Activated T-cell treated with anti-CD3 and anti-CD28 coated beads, Interleukin-2, amount 50 U/mL, for 24 hours (primary cell): ENCODE data around the gene SNX6.
"Not testable (repeated sequence)": the region's sequence is repeated elsewhere in the genome, so short reads cannot be mapped to it uniquely, and the experiment has no call there.

Experiments
- DNase-seq: peaks from one replicate; pipeline ENCODE4 v3.0.0-alpha.2; 2020
- H3K27ac Mint-ChIP-seq: 2 replicates; pipeline ENCODE4 v1.8.0; 2020; ENCODE audit warnings: mild to moderate bottlenecking, mixed read lengths
- H3K27me3 Mint-ChIP-seq: 2 replicates; pipeline ENCODE4 v1.8.0; 2020; ENCODE audit warnings: mixed read lengths
- H3K36me3 Mint-ChIP-seq: 2 replicates; pipeline ENCODE4 v1.8.0; 2020; ENCODE audit warnings: low read depth, mixed read lengths
- H3K4me1 Mint-ChIP-seq: 2 replicates; pipeline ENCODE4 v1.8.0; 2020; ENCODE audit warnings: low read depth, mixed read lengths
- H3K4me3 Mint-ChIP-seq: 2 replicates; pipeline ENCODE4 v1.8.0; 2020; ENCODE audit warnings: mild to moderate bottlenecking, moderate library complexity, mixed read lengths
- H3K9me3 Mint-ChIP-seq: 2 replicates; pipeline ENCODE4 v1.8.0; 2020; ENCODE audit warnings: mixed read lengths

SNX6 gene

GRCh38 chr14:34629657-34630529, at the start of gene SNX6:
Gene SNX6 (minus strand): TSS chr14:34630148. CDS start chr14:34630116, 32 bp downstream.
- peak within 1 kb of the TSS; percentile 94 for H3K27ac Mint-ChIP-seq
- H3K4me3 Mint-ChIP-seq: peak within 1 kb of the TSS; percentile 90
- peak; percentile 89 for DNase-seq
- H3K27me3 Mint-ChIP-seq: no peaks in the 10 kb centered on the region
- peaks cover 38% of the 10 kb centered on the region for H3K36me3 Mint-ChIP-seq
- peaks cover 28% of the 10 kb centered on the region for H3K4me1 Mint-ChIP-seq
- H3K9me3 Mint-ChIP-seq: no peaks in the 10 kb centered on the region

GRCh38 chr14:34678735-34679134, 48.8 kb upstream of the SNX6 start:
- Mint-ChIP-seq H3K36me3 (no peaks in the 10 kb centered on the region), H3K27me3 (no peaks in the 10 kb centered on the region), H3K4me3 (no peak overlapping the region), H3K4me1 (peaks cover 9% of the 10 kb centered on the region), H3K9me3 (no peaks in the 10 kb centered on the region), H3K27ac (no peak overlapping the region)
- DNase-seq: no peak

DNA sequence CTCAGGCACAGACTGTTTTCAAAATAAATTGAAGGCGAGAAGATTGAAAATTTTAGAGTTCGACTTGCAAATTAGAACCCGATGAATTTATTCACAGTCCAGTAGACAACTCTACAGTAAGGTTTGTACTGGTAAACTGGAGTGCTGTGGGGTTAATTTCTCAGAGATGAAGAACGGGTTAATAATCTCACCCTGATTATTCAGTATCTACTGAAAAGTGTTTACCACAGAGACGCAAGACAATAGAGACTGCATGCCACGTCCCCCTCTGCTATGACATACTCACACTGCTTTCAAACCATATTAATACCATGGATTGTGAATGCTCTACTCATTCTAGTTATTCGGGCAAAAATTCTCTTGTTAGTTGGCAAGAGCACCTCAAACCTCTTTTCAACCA, 48.4 kb upstream of the SNX6 start:
- no peak overlapping the region for H3K27ac Mint-ChIP-seq
- H3K27me3 Mint-ChIP-seq: no peaks in the 10 kb centered on the region
- no peaks in the 10 kb centered on the region for H3K36me3 Mint-ChIP-seq
- peaks cover 9% of the 10 kb centered on the region for H3K4me1 Mint-ChIP-seq
- no peaks in the 10 kb centered on the region for H3K9me3 Mint-ChIP-seq
- no peak for DNase-seq
- H3K4me3 Mint-ChIP-seq: no peak overlapping the region

DNA sequence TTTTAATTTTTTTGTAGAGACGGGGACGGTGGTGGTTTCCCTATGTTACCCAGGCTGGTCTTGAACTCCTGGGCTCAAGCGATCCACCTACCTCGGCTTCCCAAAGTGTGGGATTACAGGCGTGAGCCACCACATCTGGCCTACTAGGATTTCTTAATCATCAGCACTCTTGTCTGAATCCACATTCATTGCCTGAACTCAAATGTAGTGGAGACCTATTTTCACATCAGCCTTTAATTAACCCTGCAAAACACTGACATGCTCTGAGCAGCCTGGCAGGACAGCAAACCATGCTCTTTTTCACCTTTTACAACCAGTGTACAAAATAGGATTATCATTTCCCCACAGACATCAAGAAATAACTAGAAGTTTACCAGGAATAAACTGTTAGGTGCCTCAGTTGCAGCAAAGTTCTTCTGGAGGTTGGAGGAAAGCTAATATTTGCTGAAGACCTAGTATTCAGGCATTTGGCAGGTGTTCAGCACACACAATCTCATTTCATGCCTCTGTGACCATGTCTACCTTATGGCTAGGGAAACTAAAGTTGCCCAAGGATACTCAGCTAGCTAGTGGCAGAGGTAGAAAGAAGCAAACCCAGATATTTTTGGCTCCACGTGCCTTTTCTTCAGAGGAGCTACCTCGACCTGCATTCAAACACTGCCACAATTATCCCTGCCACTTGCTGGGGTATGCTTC, 46.7 kb upstream of the SNX6 start:
- H3K4me1 Mint-ChIP-seq: peaks cover 2% of the 10 kb centered on the region
- no peak overlapping the region for H3K4me3 Mint-ChIP-seq
- no peaks in the 10 kb centered on the region for H3K9me3 Mint-ChIP-seq
- no peaks in the 10 kb centered on the region for H3K27me3 Mint-ChIP-seq
- no peak overlapping the region for H3K27ac Mint-ChIP-seq
- no peak for DNase-seq
- no peaks in the 10 kb centered on the region for H3K36me3 Mint-ChIP-seq

GRCh38 chr14:34673702-34674101, 43.8 kb upstream of the SNX6 start:
- DNase-seq: no peak
- H3K27ac Mint-ChIP-seq: no peak overlapping the region
- no peak overlapping the region for H3K4me3 Mint-ChIP-seq
- H3K36me3 Mint-ChIP-seq: no peaks in the 10 kb centered on the region
- H3K4me1 Mint-ChIP-seq: peaks cover 2% of the 10 kb centered on the region
- no peaks in the 10 kb centered on the region for H3K9me3 Mint-ChIP-seq
- no peaks in the 10 kb centered on the region for H3K27me3 Mint-ChIP-seq

- Mint-ChIP-seq H3K4me3 (no peak overlapping the region), H3K36me3 (no peaks in the 10 kb centered on the region), H3K9me3 (no peaks in the 10 kb centered on the region), H3K27me3 (no peaks in the 10 kb centered on the region), H3K27ac (no peak overlapping the region), H3K4me1 (peaks cover 3% of the 10 kb centered on the region)
- no peak for DNase-seq
These were observed 41.8 kb upstream of the SNX6 start for GRCh38 chr14:34671716-34672115.

- no peaks in the 10 kb centered on the region for H3K9me3 Mint-ChIP-seq
- H3K4me1 Mint-ChIP-seq: peaks cover 14% of the 10 kb centered on the region
- no peak for DNase-seq
- no peak overlapping the region for H3K27ac Mint-ChIP-seq
- no peak overlapping the region for H3K4me3 Mint-ChIP-seq
- no peaks in the 10 kb centered on the region for H3K27me3 Mint-ChIP-seq
- no peaks in the 10 kb centered on the region for H3K36me3 Mint-ChIP-seq
These were observed 38.2 kb upstream of the SNX6 start for GRCh38 chr14:34668111-34668510.

GRCh38 chr14:34667007-34667406, 37.1 kb upstream of the SNX6 start:
- no peaks in the 10 kb centered on the region for H3K36me3 Mint-ChIP-seq
- no peak overlapping the region for H3K27ac Mint-ChIP-seq
- no peak overlapping the region for H3K4me3 Mint-ChIP-seq
- H3K4me1 Mint-ChIP-seq: peaks cover 14% of the 10 kb centered on the region
- no peak for DNase-seq
- H3K27me3 Mint-ChIP-seq: no peaks in the 10 kb centered on the region
- no peaks in the 10 kb centered on the region for H3K9me3 Mint-ChIP-seq

DNA sequence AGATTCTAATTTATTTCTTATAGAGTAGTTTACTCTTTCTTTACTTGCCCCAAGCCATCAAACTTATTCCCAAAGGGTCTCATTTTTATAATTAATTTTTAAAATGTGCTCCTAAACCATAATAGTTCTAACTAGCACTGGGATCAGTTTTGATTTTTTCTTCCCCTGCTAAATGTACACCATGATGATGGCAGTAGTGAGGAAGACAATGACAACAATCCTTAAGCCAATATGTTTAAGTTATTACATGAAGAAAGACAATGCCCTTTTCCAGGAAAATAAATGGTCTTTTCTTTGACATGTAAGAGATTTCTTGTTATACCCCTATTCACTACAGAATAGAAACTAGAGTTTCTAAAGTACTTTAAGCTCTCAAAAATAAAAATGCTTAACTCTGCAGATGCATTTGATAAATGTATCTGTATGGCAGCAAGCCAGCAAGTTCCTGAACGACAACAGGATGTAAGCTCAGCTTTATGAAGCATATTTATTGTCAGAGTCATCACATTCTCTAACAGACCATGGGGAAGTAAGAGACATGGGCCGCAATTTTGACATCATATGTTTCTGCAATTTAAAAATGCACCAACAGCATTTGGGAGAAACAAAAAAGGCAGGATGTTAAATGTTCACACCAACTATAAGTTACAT, 36.0 kb upstream of the SNX6 start:
- Mint-ChIP-seq H3K4me1 (peaks cover 14% of the 10 kb centered on the region), H3K4me3 (no peak overlapping the region), H3K27me3 (no peaks in the 10 kb centered on the region), H3K36me3 (no peaks in the 10 kb centered on the region), H3K27ac (peak overlapping the region; percentile 46), H3K9me3 (no peaks in the 10 kb centered on the region)
- no peak for DNase-seq

DNA sequence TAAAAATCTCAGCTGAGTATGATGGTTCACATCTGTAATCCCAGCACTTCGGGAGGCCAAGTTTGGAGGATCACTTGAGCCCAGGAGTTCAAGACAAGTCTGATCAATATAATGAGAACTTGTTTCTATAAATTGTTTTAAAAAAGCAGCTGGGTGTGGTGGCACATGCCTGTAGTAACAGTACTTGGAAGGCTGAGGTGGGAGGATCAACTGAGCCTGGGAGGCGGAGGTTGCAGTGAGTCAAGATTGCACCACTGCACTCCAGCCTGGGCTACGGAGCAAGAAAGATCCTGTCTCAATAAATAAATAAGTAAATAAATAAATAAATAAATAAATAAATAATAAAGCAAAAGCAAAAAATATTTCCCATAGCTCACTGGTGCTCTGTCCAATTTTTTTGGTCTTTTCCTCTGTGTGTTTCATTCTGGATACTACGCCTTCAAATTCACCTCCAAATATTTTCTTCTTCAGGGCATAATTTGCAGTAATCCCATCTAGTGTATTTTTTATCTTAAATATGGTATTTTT, 32.7 kb upstream of the SNX6 start:
- no peaks in the 10 kb centered on the region for H3K27me3 Mint-ChIP-seq
- H3K4me1 Mint-ChIP-seq: peaks cover 14% of the 10 kb centered on the region
- no peaks in the 10 kb centered on the region for H3K36me3 Mint-ChIP-seq
- no peak overlapping the region for H3K27ac Mint-ChIP-seq
- no peak overlapping the region for H3K4me3 Mint-ChIP-seq
- H3K9me3 Mint-ChIP-seq: no peaks in the 10 kb centered on the region
- no peak for DNase-seq

DNA sequence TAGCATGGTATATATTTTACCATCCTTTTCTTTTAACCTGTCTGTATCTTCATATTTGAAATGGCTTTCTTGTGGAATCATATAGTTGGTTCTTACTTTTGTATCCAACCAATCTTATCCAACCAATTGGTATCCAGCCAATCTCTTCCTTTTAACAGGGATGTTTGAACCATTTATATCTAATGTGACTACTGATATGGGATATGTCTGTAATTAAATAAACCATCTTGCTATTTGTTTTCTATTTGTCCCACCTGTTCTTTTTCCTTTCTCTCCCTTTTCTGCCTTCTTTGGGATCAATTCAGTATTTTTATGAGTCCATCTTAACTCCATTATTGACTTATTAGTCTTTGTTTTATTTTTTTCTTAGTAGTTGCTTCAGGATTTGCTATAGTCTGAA, 30.8 kb upstream of the SNX6 start:
- H3K4me1 Mint-ChIP-seq: peaks cover 4% of the 10 kb centered on the region
- no peaks in the 10 kb centered on the region for H3K9me3 Mint-ChIP-seq
- no peak overlapping the region for H3K4me3 Mint-ChIP-seq
- H3K36me3 Mint-ChIP-seq: no peaks in the 10 kb centered on the region
- DNase-seq: no peak
- H3K27ac Mint-ChIP-seq: no peak overlapping the region
- no peaks in the 10 kb centered on the region for H3K27me3 Mint-ChIP-seq

DNA sequence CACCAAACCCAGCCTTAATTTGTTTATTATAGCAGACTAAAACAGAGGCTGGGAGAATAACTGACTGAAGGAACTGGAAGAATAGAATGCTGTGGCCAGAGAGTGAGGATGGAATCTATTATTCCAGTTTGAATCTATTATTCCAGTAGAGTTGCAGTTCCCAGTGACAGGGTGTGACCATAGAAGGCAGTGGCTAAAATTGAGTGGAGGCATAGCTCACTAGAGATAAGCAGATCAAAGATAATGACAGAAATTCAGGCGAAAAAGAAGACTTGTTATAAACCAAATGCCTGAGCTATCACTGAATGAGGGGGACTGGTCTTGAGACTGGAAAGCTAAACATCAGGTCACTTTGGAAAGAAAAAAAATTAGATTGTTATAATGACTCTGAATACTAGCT, 26.0 kb upstream of the SNX6 start:
- no peaks in the 10 kb centered on the region for H3K9me3 Mint-ChIP-seq
- DNase-seq: no peak
- no peaks in the 10 kb centered on the region for H3K36me3 Mint-ChIP-seq
- no peaks in the 10 kb centered on the region for H3K4me1 Mint-ChIP-seq
- no peaks in the 10 kb centered on the region for H3K27me3 Mint-ChIP-seq
- no peak overlapping the region for H3K27ac Mint-ChIP-seq
- H3K4me3 Mint-ChIP-seq: no peak overlapping the region

- not testable (repeated sequence) for H3K4me3 Mint-ChIP-seq, DNase-seq, H3K36me3 Mint-ChIP-seq, H3K4me1 Mint-ChIP-seq, H3K27me3 Mint-ChIP-seq, H3K27ac Mint-ChIP-seq, H3K9me3 Mint-ChIP-seq
These were observed 23.1 kb upstream of the SNX6 start for GRCh38 chr14:34653073-34653472.

DNA sequence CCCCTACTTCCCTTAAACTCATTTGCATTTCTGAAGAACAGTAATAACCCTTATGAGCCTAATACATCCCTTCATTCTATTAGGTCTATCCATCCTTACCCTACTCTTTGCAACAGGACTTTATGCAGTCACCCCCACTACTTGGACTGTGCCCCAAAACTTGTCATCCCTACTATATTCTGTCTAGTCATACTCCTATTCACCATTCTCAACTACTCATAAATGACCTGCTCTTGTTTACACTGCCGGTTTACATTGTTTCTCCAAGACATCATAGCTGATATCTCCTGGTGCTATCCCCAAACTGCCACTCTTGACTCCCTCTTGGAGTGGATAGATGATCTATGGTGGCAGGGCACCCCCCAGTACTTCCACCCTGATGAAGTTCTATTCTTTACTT, 22.4 kb upstream of the SNX6 start:
- not testable (repeated sequence) for H3K4me3 Mint-ChIP-seq, H3K27me3 Mint-ChIP-seq, H3K4me1 Mint-ChIP-seq, DNase-seq, H3K27ac Mint-ChIP-seq, H3K36me3 Mint-ChIP-seq, H3K9me3 Mint-ChIP-seq
